HepG2 (cell line): Measurements from ENCODE around the gene UCN. TPM values are rescaled to one million over a fixed set of nuclear protein-coding genes. Genes with fewer than 3 reads are reported as not detected.

Experiments used
- CEBPB ChIP-seq: IDR thresholded peaks from 2 replicates; pipeline ENCODE4 v1.6.1; 2011; ENCODE audit warnings: low read depth, low read length, improper control_type of control experiment, borderline replicate concordance
- E2F5 ChIP-seq: sonication (generic); formaldehyde crosslinking; conservative IDR thresholded peaks from 2 replicates; pipeline ENCODE4 v1.4.0; 2020; ENCODE audit warnings: missing genetic modification reagents
- EP300 ChIP-seq, 3 experiments: sonication (generic) in 1 of 3; formaldehyde crosslinking in 1 of 3; IDR thresholded peaks; 2 replicates each; pipeline versions ENCODE4 v1.5.1 to v1.6.1; 2011 to 2020; ENCODE audit warnings: low read depth in 2 of 3, low read length in 2 of 3, borderline replicate concordance in 1 of 3, improper control_type of control experiment in 1 of 3, mild to moderate bottlenecking in 1 of 3, missing genetic modification reagents in 1 of 3, moderate library complexity in 1 of 3
- HNRNPLL ChIP-seq: fragments of 200-400 bp; formaldehyde crosslinking; IDR thresholded peaks from 2 replicates; pipeline ENCODE4 v1.6.1; 2017; ENCODE audit warnings: mild to moderate bottlenecking, low read depth, low read length; ENCODE audit not compliant: poor library complexity, severe bottlenecking
- IKZF1 ChIP-seq: fragments of 450-650 bp; IDR thresholded peaks from 2 replicates; pipeline ENCODE4 v1.7.1; 2016
- KDM4B ChIP-seq: sonication (generic); formaldehyde crosslinking; IDR thresholded peaks from 2 replicates; pipeline ENCODE4 v1.4.0; 2020; ENCODE audit warnings: missing genetic modification reagents
- KDM5B ChIP-seq: sonication (generic); formaldehyde crosslinking; IDR thresholded peaks from 2 replicates; pipeline ENCODE4 v1.4.0; 2020; ENCODE audit warnings: missing genetic modification reagents, mild to moderate bottlenecking, borderline replicate concordance
- MXI1 ChIP-seq: IDR thresholded peaks from 3 replicates; pipeline ENCODE4 v1.6.1; 2012; ENCODE audit warnings: low read depth, low read length, inconsistent platforms, borderline replicate concordance
- NKX3-1 ChIP-seq: sonication (generic); formaldehyde crosslinking; IDR thresholded peaks from 2 replicates; pipeline ENCODE4 v1.5.0; 2020; ENCODE audit warnings: missing genetic modification reagents
- RBM39 ChIP-seq: fragments of 200-400 bp; formaldehyde crosslinking; IDR thresholded peaks from one replicate; pipeline ENCODE4 v1.6.1; 2018; ENCODE audit warnings: antibody characterized with exemption, mild to moderate bottlenecking, low read depth, low read length; ENCODE audit not compliant: poor library complexity, severe bottlenecking
- RERE ChIP-seq: IDR thresholded peaks from 2 replicates; pipeline ENCODE4 v1.6.1; 2016; ENCODE audit warnings: low read depth, missing genetic modification reagents, missing compliant biosample characterization
- RFXAP ChIP-seq: sonication (generic); formaldehyde crosslinking; IDR thresholded peaks from 2 replicates; pipeline ENCODE4 v1.4.0; 2020; ENCODE audit warnings: missing genetic modification reagents, borderline replicate concordance
- SCMH1 ChIP-seq: sonication (generic); formaldehyde crosslinking; IDR thresholded peaks from 2 replicates; pipeline ENCODE4 v1.9.0; 2021; ENCODE audit warnings: missing genetic modification reagents, mild to moderate bottlenecking, borderline replicate concordance
- TCF7L2 ChIP-seq: IDR thresholded peaks from 2 replicates; pipeline ENCODE4 v1.6.1; 2011; ENCODE audit warnings: mild to moderate bottlenecking, low read depth, low read length, moderate library complexity
- TEAD2 ChIP-seq: sonication (generic); formaldehyde crosslinking; IDR thresholded peaks from 2 replicates; pipeline ENCODE4 v1.9.0; 2021; ENCODE audit warnings: missing genetic modification reagents
- ZBTB49 ChIP-seq: sonication (generic); formaldehyde crosslinking; IDR thresholded peaks from 2 replicates; pipeline ENCODE4 v1.4.0; 2020; ENCODE audit warnings: missing genetic modification reagents, borderline replicate concordance
- ZIK1 ChIP-seq: sonication (generic); formaldehyde crosslinking; IDR thresholded peaks from 2 replicates; pipeline ENCODE4 v1.5.0; 2020; ENCODE audit warnings: mild to moderate bottlenecking, low read depth, missing genetic modification reagents, borderline replicate concordance
- ZNF350 ChIP-seq: sonication (generic); formaldehyde crosslinking; IDR thresholded peaks from 2 replicates; pipeline ENCODE4 v1.4.0; 2020; ENCODE audit warnings: mild to moderate bottlenecking, low read depth, missing genetic modification reagents, borderline replicate concordance
- ZNF430 ChIP-seq: sonication (generic); formaldehyde crosslinking; IDR thresholded peaks from 2 replicates; pipeline ENCODE4 v1.9.0; 2021; ENCODE audit warnings: mild to moderate bottlenecking, missing genetic modification reagents
- ZNF567 ChIP-seq: sonication (generic); formaldehyde crosslinking; IDR thresholded peaks from 2 replicates; pipeline ENCODE4 v1.8.1; 2023; ENCODE audit warnings: mild to moderate bottlenecking, missing genetic modification reagents, borderline replicate concordance
- ZNF749 ChIP-seq: sonication (generic); formaldehyde crosslinking; IDR thresholded peaks from 2 replicates; pipeline ENCODE4 v1.8.0; 2022; ENCODE audit warnings: mild to moderate bottlenecking, missing genetic modification reagents, moderate library complexity, borderline replicate concordance
- polyA plus RNA-seq, 8 experiments: library from polyadenylated mRNA; depleted of rRNA in 3 of 8; stranded (reverse) in 7 of 8; unstranded in 1 of 8; fragments of >200 nt; fragmentation: Illumina TruSeq in 4 of 8; extraction: Trizol in 4 of 8; gene quantifications; 2 replicates each; pipeline versions ENCODE4 v1.2.1 to v1.2.3, GENCODE V29; 2011 to 2016; ENCODE audit warnings: low read depth in 4 of 8, missing spikeins in 1 of 8, mixed read lengths in 1 of 8; ENCODE audit not compliant: insufficient read depth in 1 of 8
- total RNA-seq, 5 experiments: library from RNA; depleted of rRNA; stranded (reverse); fragments of >200 nt; fragmentation: Illumina TruSeq; extraction: Trizol; gene quantifications; 2 replicates each; pipeline ENCODE4 v1.2.3, GENCODE V29; 2016; ENCODE audit warnings: low read depth in 1 of 5

The UCN gene
- total and polyA plus RNA-seq, 2 of the 13 experiments (the other 11 are each of a cell fraction or from before 2014, with no cell fraction given) = 1.2 to 2.3 TPM

DNA sequence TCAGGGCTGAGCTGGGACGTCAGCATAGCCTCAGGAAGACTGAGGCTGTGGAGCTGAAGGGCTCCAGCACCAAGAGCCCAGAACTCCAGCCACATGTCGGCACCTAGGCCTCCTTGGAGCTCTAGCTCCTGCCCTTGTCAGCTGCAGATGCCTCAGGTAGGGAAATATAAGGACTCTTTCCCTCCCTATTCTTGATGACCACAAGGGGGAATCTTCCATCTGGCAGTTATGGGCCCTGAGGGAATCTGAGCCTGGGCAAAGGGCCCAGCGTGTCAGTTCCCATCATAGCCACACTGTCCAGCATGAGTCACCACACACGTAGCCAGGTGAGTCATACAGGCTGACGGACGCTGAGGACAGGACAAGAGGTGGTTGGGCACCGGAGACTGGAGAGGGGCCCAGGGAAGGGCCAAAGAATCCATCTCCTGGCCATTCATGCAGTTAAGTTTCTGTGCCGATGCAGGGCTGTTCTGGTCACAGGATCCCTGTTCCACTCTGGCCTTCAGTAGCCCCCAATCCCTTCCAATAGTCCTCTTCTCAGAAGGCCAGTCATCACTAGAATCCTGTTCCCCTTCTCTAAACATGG is 12.8 kb upstream of the UCN start (continued):
- peak; percentile 56; the same call in 1 of the 2 replicates for TF ChIP-seq RERE
- no peak for TF ChIP-seq ZNF749 (CRISPR knock-in tag)
- TF ChIP-seq MXI1 = peak; percentile 97; the same call in 2 of the 3 replicates
- TF ChIP-seq RBM39 = no peak
- no peak for TF ChIP-seq E2F5 (CRISPR knock-in tag)
- TF ChIP-seq ZNF350 = peak; percentile 92; the same call in 1 of the 2 replicates
- no peak for TF ChIP-seq ZNF430 (CRISPR knock-in tag)
- TF ChIP-seq CEBPB = no peak
- TF ChIP-seq IKZF1 = no peak
- no peak for TF ChIP-seq TEAD2 (CRISPR knock-in tag)
- no peak; the same call in 1 of the 2 replicates for TF ChIP-seq KDM5B (CRISPR knock-in tag)
- no peak for TF ChIP-seq NKX3-1 (CRISPR knock-in tag)
- no peak for TF ChIP-seq ZNF567 (CRISPR knock-in tag)
- TF ChIP-seq EP300 (IDR thresholded peaks at IDR 0.05; ENCODE audit: low read depth in 2 of 2, low read length in 2 of 2) = peak; percentile 56 to 74; a peak in 3 of 4 replicates
- TF ChIP-seq EP300 (CRISPR knock-in tag; IDR thresholded peaks at IDR 0.05; ENCODE audit: borderline replicate concordance) = peak; percentile 66; the same call in 1 of the 2 replicates
- TF ChIP-seq ZIK1 (CRISPR knock-in tag) = peak; percentile 88; the same call in 1 of the 2 replicates
- no peak for TF ChIP-seq TCF7L2
- TF ChIP-seq KDM4B (CRISPR knock-in tag) = peak; percentile 56; the same call in 1 of the 2 replicates
- no peak for TF ChIP-seq HNRNPLL
- TF ChIP-seq RFXAP (CRISPR knock-in tag) = peak; percentile 24; the same call in 1 of the 2 replicates
- no peak for TF ChIP-seq ZBTB49
- no peak for TF ChIP-seq SCMH1 (CRISPR knock-in tag)
